ENCODE measurements around the gene SCFD1. TPM values are rescaled to one million over a fixed set of nuclear protein-coding genes. Genes with fewer than 3 reads are reported as not detected.
"Not testable (repeated sequence)": the region's sequence is repeated elsewhere in the genome, so short reads cannot be mapped to it uniquely, and the experiment has no call there.

The SCFD1 gene
- total RNA-seq, 1 experiment from 2014 or later = 74.9 TPM

GRCh38 chr14:30673071-30673470 lies 51.0 kb downstream of the SCFD1 start:
- DNase-seq (ENCODE audit: low spot score) = no peak

GRCh38 chr14:30678926-30679431 lies 56.9 kb downstream of the SCFD1 start:
- no peak for DNase-seq (ENCODE audit: low spot score)

GRCh38 chr14:30680036-30680435 lies 57.9 kb downstream of the SCFD1 start:
- no peak for DNase-seq (ENCODE audit: low spot score)

- not testable (repeated sequence) for DNase-seq (ENCODE audit: low spot score)
Observed at GRCh38 chr14:30680776-30681175, 58.7 kb downstream of the SCFD1 start.

GRCh38 chr14:30681752-30682355 lies 59.7 kb downstream of the SCFD1 start:
- no peak for DNase-seq (ENCODE audit: low spot score)

- not testable (repeated sequence) for DNase-seq (ENCODE audit: low spot score)
Observed at GRCh38 chr14:30690487-30691355, 68.6 kb downstream of the SCFD1 start.

- DNase-seq (ENCODE audit: low spot score) = no peak
Observed at GRCh38 chr14:30691751-30692398, 69.8 kb downstream of the SCFD1 start.

- no peak for DNase-seq (ENCODE audit: low spot score)
Observed at GRCh38 chr14:30692669-30693068, 70.5 kb downstream of the SCFD1 start.

GRCh38 chr14:30698463-30698862 lies 76.3 kb downstream of the SCFD1 start:
- DNase-seq (ENCODE audit: low spot score) = no peak

- no peak for DNase-seq (ENCODE audit: low spot score)
Observed at GRCh38 chr14:30706704-30707103, 84.6 kb downstream of the SCFD1 start.

GRCh38 chr14:30708157-30708556 lies 86.0 kb downstream of the SCFD1 start:
- no peak for DNase-seq (ENCODE audit: low spot score)

- no peak for DNase-seq (ENCODE audit: low spot score)
Observed at GRCh38 chr14:30709201-30709600, 87.1 kb downstream of the SCFD1 start.

- no peak for DNase-seq (ENCODE audit: low spot score)
Observed at GRCh38 chr14:30710876-30711275, 88.8 kb downstream of the SCFD1 start.

GRCh38 chr14:30719137-30719536 lies 97.0 kb downstream of the SCFD1 start:
- no peak for DNase-seq (ENCODE audit: low spot score)

GRCh38 chr14:30725763-30726162 lies 103.6 kb downstream of the SCFD1 start:
- no peak for DNase-seq (ENCODE audit: low spot score)

- no peak for DNase-seq (ENCODE audit: low spot score)
Observed at GRCh38 chr14:30728471-30728870, 106.4 kb downstream of the SCFD1 start.

- no peak for DNase-seq (ENCODE audit: low spot score)
Observed at GRCh38 chr14:30737916-30738315, 115.8 kb downstream of the SCFD1 start.

- no peak for DNase-seq (ENCODE audit: low spot score)
Observed at GRCh38 chr14:30738978-30739377, 116.9 kb downstream of the SCFD1 start.

- no peak for DNase-seq (ENCODE audit: low spot score)
Observed at GRCh38 chr14:30748343-30748742, 126.2 kb downstream of the SCFD1 start.

GRCh38 chr14:30751646-30752416 lies 129.7 kb downstream of the SCFD1 start:
- no peak for DNase-seq (ENCODE audit: low spot score)

- DNase-seq (ENCODE audit: low spot score) = no peak
Observed at GRCh38 chr14:30753452-30753851, 131.3 kb downstream of the SCFD1 start.

GRCh38 chr14:30754778-30755177 lies 132.7 kb downstream of the SCFD1 start:
- DNase-seq (ENCODE audit: low spot score) = no peak
